Activated CD4-positive, alpha-beta T cell treated with anti-CD3 and anti-CD28 coated beads for 36 hours (primary cell): ENCODE measurements around the gene CAMK2A. TPM values are rescaled to one million over a fixed set of nuclear protein-coding genes. Genes with fewer than 3 reads are reported as not detected.

Source experiments
- ATAC-seq: fragments of 200-7000 bp; cut with Tn5 transposase; one replicate; pipeline ENCODE4 v1.10.0; 2021; ENCODE audit warnings: mild to moderate bottlenecking, moderate library complexity
- CTCF ChIA-PET: fragments of 350-600 bp; sonication (Branson Sonifier 250); formaldehyde crosslinking; loops from one replicate; lab custom pipeline; 2021; ENCODE audit warnings: antibody characterized with exemption; lab: Charles Lee
- POLR2A ChIA-PET: fragments of 350-600 bp; sonication (Branson Sonifier 250); formaldehyde crosslinking; loops from one replicate; lab custom pipeline; 2021; ENCODE audit warnings: antibody characterized with exemption, inconsistent platforms; lab: Charles Lee
- DNase-seq: peaks from one replicate; pipeline ENCODE4 v3.0.0-alpha.2; 2020
- H3K27ac Mint-ChIP-seq: one replicate; pipeline ENCODE4 v1.8.0; 2021; ENCODE audit warnings: mixed read lengths
- H3K27me3 Mint-ChIP-seq: one replicate; pipeline ENCODE4 v1.8.0; 2021; ENCODE audit warnings: mixed read lengths
- H3K36me3 Mint-ChIP-seq: one replicate; pipeline ENCODE4 v1.8.0; 2021; ENCODE audit warnings: low read depth, mixed read lengths
- H3K4me1 Mint-ChIP-seq: one replicate; pipeline ENCODE4 v1.8.0; 2021; ENCODE audit warnings: mixed read lengths
- H3K4me3 Mint-ChIP-seq: one replicate; pipeline ENCODE4 v1.8.0; 2021; ENCODE audit warnings: mild to moderate bottlenecking, moderate library complexity, mixed read lengths
- H3K9me3 Mint-ChIP-seq: one replicate; pipeline ENCODE4 v1.8.0; 2021; ENCODE audit warnings: low read depth, mixed read lengths
- intact Hi-C, 2 experiments: fragments of 100-400 bp; cut with DNase I in 1 of 2; cut with micrococcal nuclease in 1 of 2; formaldehyde crosslinking; loops; one replicate each; pipeline versions ENCODE4 v1.14.2 to v1.15.1; 2022 to 2024; cut with DNase I, micrococcal nuclease
- total RNA-seq, 2 experiments: library from RNA; stranded (reverse); gene quantifications; one replicate each; pipeline ENCODE4 v1.2.3, GENCODE V29; 2021

CAMK2A gene
- total RNA-seq, 2 experiments from 2014 or later: not detected

GRCh38 chr5:150188146-150188842, 101.3 kb downstream of the CAMK2A start:
- Mint-ChIP-seq H3K27me3 (peaks cover 24% of the 10 kb centered on the region), H3K36me3 (no peaks in the 10 kb centered on the region), H3K4me1 (no peaks in the 10 kb centered on the region), H3K27ac (no peak overlapping the region), H3K4me3 (no peak overlapping the region), H3K9me3 (no peaks in the 10 kb centered on the region)
- DNase-seq (no peak), ATAC-seq (no peak)
- intact Hi-C loops: no loop called here
- POLR2A ChIA-PET: no interaction called here
- CTCF ChIA-PET: no interaction called here

GRCh38 chr5:150186897-150187296, 102.7 kb downstream of the CAMK2A start:
- ChIA-PET CTCF (no interaction called here), POLR2A (no interaction called here)
- DNase-seq: no peak
- Mint-ChIP-seq H3K9me3 (no peaks in the 10 kb centered on the region), H3K27me3 (peaks cover 21% of the 10 kb centered on the region), H3K4me1 (no peaks in the 10 kb centered on the region), H3K4me3 (no peak overlapping the region), H3K36me3 (no peaks in the 10 kb centered on the region), H3K27ac (no peak overlapping the region)
- no peak for ATAC-seq
- intact Hi-C loops: no loop called here

DNA sequence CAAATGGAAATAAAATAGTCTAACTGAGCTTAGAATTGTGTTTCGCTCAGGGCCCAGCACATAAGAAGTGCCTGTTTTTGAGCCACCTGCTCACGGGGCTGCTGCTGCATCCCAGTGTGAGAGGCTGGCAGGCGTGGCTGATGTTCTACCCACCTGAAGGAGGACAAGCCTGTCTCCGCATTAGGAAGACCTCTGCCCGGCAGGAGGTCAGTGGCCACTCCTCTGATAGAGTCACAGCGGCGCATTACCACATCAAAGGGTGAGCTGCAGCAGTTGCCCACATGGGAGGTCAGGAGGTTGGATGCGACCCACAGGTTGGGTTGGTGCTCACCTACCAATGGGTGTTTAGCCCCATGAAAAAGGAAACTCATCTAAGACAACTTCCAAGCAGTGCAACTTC, 103.4 kb downstream of the CAMK2A start:
- CTCF ChIA-PET: no interaction called here
- intact Hi-C loops: no loop called here
- H3K27me3 Mint-ChIP-seq: peaks cover 18% of the 10 kb centered on the region

DNA sequence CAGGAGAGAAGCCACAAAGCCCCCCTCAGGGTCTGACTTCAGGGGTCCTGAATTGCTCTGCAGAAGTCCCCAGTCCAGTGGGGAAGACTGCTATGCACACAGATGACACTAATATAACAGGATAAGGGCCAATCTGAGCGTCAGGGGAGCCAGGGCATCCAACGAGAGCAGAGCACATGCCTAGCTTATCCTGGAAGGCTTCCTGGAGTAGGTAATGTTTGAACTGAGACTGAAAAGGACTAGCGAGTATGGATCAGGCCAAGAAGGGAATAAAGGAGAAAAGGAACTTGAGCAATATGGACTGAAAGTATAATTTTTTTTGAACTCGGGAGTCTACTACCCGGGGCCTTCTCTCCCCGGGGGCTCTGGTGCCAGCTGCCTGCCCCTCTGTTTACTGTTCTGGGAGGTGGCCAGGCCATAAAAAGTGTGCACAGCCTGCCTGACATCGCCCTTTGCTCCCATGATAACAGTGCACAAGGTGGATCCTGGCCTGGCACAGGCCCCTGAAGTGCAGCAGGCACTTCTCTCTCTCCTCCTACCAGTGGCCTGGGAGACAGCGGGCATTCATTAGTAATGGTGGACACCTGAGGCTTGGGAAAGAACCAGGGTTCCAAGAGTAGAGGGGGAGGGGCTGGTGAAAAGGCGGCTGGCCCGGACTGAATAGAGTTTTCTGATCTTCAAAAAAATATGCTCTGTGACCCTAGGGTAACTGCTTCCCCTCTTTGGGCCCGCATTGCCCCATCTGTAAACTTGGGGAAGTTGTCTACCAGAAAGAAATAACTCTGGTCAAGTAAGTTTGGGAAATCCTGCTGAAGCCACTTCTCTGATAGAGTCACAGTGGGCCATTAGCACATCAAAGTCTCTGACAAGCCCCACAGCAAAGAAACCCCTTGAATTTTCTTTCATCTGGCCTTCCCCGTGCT, 104.3 kb downstream of the CAMK2A start:
- Mint-ChIP-seq H3K4me1 (no peaks in the 10 kb centered on the region), H3K36me3 (no peaks in the 10 kb centered on the region), H3K4me3 (no peak overlapping the region), H3K27ac (no peak overlapping the region), H3K9me3 (no peaks in the 10 kb centered on the region), H3K27me3 (peaks cover 18% of the 10 kb centered on the region)
- ATAC-seq (no peak), DNase-seq (no peak)
- ChIA-PET POLR2A (no interaction called here), CTCF (no interaction called here)
- intact Hi-C loops: no loop called here

More for the DNA sequence above, 103.4 kb downstream of the CAMK2A start:
- ATAC-seq: no peak
- Mint-ChIP-seq H3K27ac (no peak overlapping the region), H3K36me3 (no peaks in the 10 kb centered on the region), H3K9me3 (no peaks in the 10 kb centered on the region), H3K4me1 (no peaks in the 10 kb centered on the region), H3K4me3 (no peak overlapping the region)
- DNase-seq: no peak
- POLR2A ChIA-PET: no interaction called here

DNA sequence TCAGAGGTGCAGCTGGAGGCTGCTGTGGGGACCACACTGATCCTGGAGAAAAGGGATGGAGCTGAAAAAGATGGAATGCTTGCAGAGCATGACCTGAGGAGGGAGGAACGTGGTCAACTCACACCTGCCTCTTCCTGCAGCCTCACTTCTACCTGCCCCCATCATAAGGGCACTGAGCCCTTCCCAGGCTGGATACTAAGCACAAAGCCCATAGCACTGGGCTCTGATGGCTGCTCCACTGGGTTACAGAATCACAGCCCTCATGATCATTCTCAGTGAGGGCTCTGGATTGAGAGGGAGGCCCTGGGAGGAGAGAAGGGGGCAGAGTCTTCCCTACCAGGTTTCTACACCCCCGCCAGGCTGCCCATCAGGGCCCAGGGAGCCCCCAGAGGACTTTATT, 105.6 kb downstream of the CAMK2A start:
- DNase-seq (no peak), ATAC-seq (no peak)
- Mint-ChIP-seq H3K27me3 (peaks cover 11% of the 10 kb centered on the region), H3K36me3 (no peaks in the 10 kb centered on the region), H3K27ac (no peak overlapping the region), H3K9me3 (no peaks in the 10 kb centered on the region), H3K4me1 (no peaks in the 10 kb centered on the region), H3K4me3 (no peak overlapping the region)
- ChIA-PET POLR2A (interaction anchor here (0.6 kb wide), 1 partner anchor 10 kb away, joined by 3 read pairs; no protein-coding TSS in a partner anchor), CTCF (interaction anchor here (1.0 kb wide), 1 partner anchor 41 kb away, joined by 3 read pairs; no protein-coding TSS in a partner anchor)
- intact Hi-C loops: no loop called here

GRCh38 chr5:150183436-150183835, 106.1 kb downstream of the CAMK2A start:
- no peak overlapping the region for H3K4me3 Mint-ChIP-seq
- H3K27me3 Mint-ChIP-seq: peaks cover 10% of the 10 kb centered on the region
- ATAC-seq (no peak), DNase-seq (no peak)
- intact Hi-C loops: no loop called here
- no peaks in the 10 kb centered on the region for H3K36me3 Mint-ChIP-seq
- CTCF ChIA-PET: interaction anchor here (1.0 kb wide), 1 partner anchor 40 kb away, joined by 3 read pairs; no protein-coding TSS in a partner anchor
- H3K9me3 Mint-ChIP-seq: no peaks in the 10 kb centered on the region
- no peaks in the 10 kb centered on the region for H3K4me1 Mint-ChIP-seq
- POLR2A ChIA-PET: no interaction called here
- no peak overlapping the region for H3K27ac Mint-ChIP-seq

DNA sequence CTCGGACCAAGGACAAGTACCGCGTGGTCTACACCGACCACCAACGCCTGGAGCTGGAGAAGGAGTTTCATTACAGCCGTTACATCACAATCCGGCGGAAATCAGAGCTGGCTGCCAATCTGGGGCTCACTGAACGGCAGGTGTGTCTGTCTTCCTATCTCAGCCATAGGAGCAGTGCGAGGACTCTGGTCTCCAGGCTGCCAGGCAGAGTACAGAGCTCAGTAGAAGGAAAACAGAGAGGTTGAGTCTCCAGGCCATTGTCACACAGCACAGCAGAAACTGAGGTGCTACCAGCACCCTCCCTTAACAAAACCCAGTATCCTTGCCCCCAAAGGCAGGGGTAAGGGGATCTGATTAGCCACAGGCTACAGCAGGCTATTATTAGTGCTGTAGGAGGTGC, 106.8 kb downstream of the CAMK2A start:
- Mint-ChIP-seq H3K4me1 (no peaks in the 10 kb centered on the region), H3K27me3 (peaks cover 9% of the 10 kb centered on the region), H3K27ac (no peak overlapping the region), H3K9me3 (no peaks in the 10 kb centered on the region), H3K36me3 (no peaks in the 10 kb centered on the region), H3K4me3 (no peak overlapping the region)
- POLR2A ChIA-PET: no interaction called here
- CTCF ChIA-PET: interaction anchor here (0.7 kb wide), 1 partner anchor 144 kb away, joined by 3 read pairs; no protein-coding TSS in a partner anchor
- DNase-seq: no peak
- no peak for ATAC-seq
- intact Hi-C loops: no loop called here

GRCh38 chr5:150181766-150182545, 107.6 kb downstream of the CAMK2A start:
- ATAC-seq (no peak), DNase-seq (no peak)
- Mint-ChIP-seq H3K4me3 (no peak overlapping the region), H3K27me3 (peaks cover 4% of the 10 kb centered on the region), H3K9me3 (no peaks in the 10 kb centered on the region), H3K27ac (no peak overlapping the region), H3K4me1 (no peaks in the 10 kb centered on the region), H3K36me3 (no peaks in the 10 kb centered on the region)
- POLR2A ChIA-PET: no interaction called here
- CTCF ChIA-PET: interaction anchor here (0.7 to 1.1 kb wide), 5 partner anchors 19 to 1522 kb away, joined by 3 read pairs; no protein-coding TSS in a partner anchor
- intact Hi-C loops: no loop called here

GRCh38 chr5:150181027-150181426, 108.5 kb downstream of the CAMK2A start:
- no peaks in the 10 kb centered on the region for H3K4me1 Mint-ChIP-seq
- H3K36me3 Mint-ChIP-seq: no peaks in the 10 kb centered on the region
- no peaks in the 10 kb centered on the region for H3K9me3 Mint-ChIP-seq
- intact Hi-C loops: no loop called here
- ATAC-seq (no peak), DNase-seq (no peak)
- CTCF ChIA-PET: interaction anchor here (0.7 to 1.1 kb wide), 3 partner anchors 18 to 1522 kb away, joined by 3 read pairs; no protein-coding TSS in a partner anchor
- no peak overlapping the region for H3K27ac Mint-ChIP-seq
- peaks cover 2% of the 10 kb centered on the region for H3K27me3 Mint-ChIP-seq
- POLR2A ChIA-PET: no interaction called here
- no peak overlapping the region for H3K4me3 Mint-ChIP-seq

GRCh38 chr5:150180241-150181026, 109.1 kb downstream of the CAMK2A start:
- CTCF ChIA-PET: interaction anchor here (1.1 kb wide), 1 partner anchor 29 kb away, joined by 3 read pairs; no protein-coding TSS in a partner anchor

More at GRCh38 chr5:150180241-150181026, 109.1 kb downstream of the CAMK2A start:
- Mint-ChIP-seq H3K36me3 (no peaks in the 10 kb centered on the region), H3K4me3 (no peak overlapping the region), H3K9me3 (no peaks in the 10 kb centered on the region), H3K4me1 (no peaks in the 10 kb centered on the region), H3K27me3 (peaks cover 2% of the 10 kb centered on the region), H3K27ac (no peak overlapping the region)
- POLR2A ChIA-PET: no interaction called here
- intact Hi-C loops: no loop called here
- ATAC-seq (no peak), DNase-seq (no peak)
